Measurements from ENCODE around the gene ST7.
"Not testable (repeated sequence)": the region's sequence is repeated elsewhere in the genome, so short reads cannot be mapped to it uniquely, and the experiment has no call there.

ST7 gene

DNA sequence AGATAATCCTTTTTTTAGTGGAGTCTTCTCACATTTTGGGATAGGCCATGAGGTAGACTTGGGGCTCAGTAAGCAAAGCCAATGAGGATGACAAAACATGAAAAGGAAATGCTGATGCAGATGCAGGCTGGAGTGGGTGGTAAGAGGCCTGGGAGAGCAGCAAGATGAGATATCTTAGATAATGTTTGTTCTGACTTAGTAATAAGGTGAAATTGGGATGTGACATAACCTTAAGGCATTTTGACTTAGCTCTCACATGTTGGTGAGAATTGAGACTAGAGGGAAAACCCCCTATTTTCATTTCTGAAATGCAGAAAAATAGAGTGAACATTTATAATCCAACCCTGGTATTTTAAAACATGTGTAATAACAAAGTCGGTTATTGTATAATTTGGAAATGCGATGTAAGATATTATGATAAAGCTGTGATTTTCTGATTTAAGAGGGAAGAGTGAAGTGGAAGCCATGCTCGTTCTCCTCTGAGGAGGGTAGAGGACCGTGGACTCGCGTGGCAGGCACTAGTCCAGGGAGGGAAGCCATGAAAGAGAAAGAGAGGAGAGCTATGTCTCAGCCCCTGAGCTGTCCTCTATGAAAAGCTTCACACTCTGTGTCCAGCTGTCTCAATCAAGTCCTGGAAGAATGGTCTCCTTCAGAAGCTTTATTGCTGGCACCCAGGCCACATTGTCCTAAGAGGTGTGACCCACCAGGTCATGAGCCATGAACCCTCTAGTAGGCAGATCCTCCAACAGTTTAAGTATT lies 57.3 kb downstream of the ST7 start:
- DNase-seq: no peak

DNA sequence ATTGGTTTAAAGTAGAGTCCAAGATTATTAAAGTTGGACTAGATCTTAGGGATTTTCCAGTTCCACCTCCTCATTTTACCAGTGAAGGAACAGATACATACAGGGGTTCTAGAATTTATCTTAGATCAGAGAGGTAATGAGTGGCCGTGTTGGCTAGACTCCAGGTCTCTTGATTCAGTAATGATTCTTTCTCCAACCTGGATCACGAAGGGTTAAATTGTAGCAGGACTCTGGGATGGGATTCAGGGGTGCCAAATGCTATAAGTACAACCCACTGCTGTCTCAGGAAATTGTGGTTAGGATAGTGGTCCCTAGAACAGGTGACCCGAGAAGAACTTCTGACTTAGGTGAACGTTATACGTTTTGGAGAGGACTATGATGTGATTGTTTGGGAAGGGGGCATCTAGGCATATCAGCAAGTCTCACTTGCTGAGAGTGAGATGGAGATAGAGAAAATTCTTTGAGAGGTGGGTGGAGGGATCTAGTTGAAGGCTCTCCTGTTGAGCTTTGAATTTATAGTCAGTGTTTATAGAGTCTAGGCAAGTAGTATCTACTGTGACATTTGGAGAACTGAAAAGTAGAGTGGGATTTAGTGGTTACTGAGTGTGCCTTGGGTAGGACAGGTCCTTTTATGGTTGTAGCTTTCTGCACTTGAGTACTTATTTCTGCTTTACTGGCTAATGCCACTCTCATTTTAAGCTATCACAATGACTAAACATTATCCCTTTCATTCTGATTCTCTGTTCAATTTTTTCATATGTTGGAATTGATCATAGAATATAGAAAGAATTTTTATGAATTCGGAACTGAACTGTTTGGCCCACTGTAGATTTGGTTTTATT lies 58.3 kb downstream of the ST7 start:
- no peak for DNase-seq

- no peak for DNase-seq
Measured at GRCh38 chr7:117012284-117012683, 59.0 kb downstream of the ST7 start.

- no peak for DNase-seq
Measured at GRCh38 chr7:117012696-117013095, 59.4 kb downstream of the ST7 start.

DNA sequence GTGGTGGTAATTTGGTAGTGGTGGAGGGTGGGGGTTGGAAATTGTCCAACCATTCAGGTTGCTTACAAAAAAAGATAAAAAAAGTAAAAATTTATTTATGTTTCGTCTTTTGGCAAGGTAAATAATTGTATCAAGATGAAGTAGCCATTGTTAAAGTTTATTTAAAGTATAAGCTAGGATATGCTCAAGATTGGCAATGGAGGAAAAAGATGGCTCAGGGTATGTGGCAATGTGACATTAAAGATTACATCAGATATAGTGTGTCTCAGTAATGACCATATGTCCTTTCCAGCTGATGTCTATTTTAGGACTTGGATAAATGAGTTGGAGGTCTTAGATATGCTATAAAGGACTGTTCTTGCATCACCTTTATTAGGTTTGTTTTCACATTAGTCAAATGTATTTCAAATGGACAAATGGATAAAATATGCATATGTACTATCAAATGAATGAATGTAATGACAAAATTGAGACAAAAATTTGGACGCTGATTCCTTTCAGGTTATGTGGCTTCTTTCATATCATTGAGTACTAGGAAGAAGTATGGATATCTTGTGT lies 60.9 kb downstream of the ST7 start:
- no peak for DNase-seq

DNA sequence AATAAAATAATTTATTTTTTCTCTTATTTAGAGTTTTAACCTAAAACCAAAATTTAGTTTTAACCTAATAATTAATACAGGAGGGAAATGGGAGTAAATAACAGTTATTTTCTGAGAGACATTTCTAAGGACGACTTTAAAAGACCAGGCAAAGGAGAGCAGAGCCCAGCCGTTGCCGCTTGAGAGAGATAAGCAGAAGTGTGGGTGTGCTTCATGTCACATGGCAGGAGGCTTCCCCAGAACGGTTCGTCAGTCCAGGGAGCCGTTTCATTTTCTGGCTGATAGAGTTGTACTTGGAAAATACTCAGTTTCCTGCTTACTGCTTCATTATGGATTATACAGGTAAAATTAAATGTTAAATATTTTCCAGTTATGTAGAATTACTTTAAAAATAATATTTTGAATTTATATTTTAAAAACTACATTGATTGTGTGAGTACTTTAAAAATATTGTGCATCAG lies 61.4 kb downstream of the ST7 start:
- DNase-seq: no peak

GRCh38 chr7:117015258-117016184 lies 62.2 kb downstream of the ST7 start:
- DNase-seq: no peak

- no peak for DNase-seq
Measured at GRCh38 chr7:117017017-117017451, 63.7 kb downstream of the ST7 start.

DNA sequence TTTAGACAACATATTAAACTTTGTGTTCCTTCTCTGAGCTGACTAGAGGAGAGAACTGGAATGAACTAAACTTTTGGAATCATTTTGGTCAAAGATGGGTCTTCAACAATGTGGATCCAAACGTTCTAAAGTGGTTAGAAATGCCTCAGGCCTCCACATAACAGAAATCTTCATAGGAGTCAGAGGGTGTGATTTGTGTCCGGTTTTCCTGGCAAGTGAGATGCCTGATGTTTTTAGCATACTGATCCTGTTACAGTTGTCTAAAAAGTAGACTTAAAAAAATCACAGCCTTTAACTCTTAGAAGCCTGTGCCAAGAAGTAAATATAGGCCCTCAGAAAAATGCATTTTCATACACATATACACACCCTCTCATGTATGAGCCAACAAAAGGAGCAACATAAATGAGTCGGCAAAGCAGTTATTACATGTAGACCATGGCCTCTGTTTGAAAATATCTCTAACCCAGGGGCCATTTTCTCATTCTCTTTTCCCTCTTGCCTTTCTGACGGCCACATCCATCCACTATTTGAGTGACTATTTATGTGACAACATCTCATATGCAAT lies 64.5 kb downstream of the ST7 start:
- no peak for DNase-seq

DNA sequence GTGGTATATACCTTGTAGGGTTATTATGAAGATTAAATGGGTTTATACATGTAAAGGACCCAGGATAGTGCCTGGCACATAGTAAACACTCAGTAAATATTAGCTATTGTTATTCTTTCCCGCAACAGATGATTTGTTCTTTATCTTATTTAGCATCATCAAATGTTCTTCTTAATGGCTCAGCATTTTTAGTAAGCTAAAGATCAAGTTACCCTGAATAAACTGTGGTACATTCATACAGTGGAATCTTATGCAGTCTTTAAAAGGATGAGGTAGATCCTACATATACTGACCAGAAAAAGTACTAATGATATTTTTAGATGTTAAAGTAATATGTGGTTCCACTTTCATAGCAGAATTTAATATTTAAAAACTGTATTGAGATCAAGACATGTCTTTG lies 65.4 kb downstream of the ST7 start:
- DNase-seq: no peak

DNA sequence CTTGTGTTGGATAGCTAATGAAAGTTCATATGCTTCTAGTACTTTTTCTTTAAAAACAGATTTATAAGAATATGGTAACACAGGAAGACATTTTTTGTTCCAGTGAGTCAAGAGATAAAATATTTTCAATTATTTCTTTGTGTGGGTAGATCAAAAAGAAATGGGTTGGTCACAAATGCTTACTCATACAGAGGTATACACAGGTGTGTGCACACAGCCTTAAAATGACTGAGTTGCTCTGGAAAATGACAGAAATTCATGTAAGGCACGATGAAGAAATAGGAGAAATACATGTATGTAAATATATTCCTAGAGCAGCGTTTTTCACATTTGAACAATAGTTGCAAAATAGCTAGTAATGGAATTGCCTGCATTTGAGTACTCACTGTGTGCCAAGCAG lies 66.0 kb downstream of the ST7 start:
- no peak for DNase-seq

DNA sequence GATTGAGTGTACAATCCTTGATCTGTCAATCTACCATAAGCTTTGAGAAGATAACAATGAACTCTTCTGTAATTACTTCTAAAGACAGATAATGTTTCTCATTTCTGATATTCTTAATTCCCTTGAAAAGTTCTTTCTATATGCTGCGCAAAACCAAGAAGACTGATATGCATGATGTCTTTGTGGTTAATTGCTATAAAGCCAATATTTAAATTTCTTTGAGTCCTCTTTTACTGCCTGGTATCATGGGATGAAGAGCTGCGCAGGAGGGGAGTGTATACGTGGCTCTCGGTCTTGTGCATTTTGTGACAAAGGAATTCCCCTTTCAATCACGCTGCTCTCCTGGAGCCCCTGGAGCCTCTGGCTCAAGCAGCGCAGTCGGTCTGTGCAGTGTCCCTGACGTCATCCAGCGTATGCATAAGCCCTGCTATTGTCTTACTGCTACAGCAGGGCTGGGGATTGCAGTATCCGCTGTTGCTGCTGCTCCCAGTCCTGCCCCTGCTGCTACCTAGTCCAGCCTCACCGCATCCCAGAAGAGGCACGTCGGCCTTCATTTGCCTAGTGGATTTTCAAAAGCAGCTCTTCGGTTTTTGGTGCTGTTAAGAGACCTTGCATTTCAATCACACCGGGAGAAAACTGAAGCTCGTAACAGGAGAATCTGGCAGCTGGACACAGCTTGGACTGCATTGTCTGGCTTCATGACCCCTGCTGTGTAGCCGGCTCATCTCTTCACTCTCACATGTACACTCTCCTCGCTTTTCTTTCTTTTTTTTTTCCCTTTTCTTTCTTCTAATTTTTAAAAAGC lies 66.7 kb downstream of the ST7 start:
- no peak for DNase-seq

- no peak for DNase-seq
Measured at GRCh38 chr7:117020591-117020973, 67.3 kb downstream of the ST7 start.

DNA sequence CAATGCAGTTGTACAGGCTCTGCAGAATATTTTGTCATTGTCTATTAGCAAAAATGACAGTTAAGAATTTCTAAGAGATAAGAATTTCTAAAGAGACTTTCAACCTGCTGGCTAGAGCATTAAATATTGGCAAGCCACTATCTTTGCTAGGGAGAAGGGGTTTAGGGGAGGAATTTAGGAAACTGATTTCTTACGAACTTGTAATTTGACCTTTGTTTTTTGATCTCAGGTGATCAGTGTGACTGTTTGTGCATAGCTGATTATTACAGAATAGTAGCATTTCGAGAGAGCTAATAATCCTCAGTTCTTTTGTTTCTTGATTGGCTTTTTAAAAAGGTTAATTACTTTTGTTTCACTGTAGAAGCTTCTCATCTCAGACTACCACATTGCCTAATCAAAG lies 68.1 kb downstream of the ST7 start:
- DNase-seq: no peak

DNA sequence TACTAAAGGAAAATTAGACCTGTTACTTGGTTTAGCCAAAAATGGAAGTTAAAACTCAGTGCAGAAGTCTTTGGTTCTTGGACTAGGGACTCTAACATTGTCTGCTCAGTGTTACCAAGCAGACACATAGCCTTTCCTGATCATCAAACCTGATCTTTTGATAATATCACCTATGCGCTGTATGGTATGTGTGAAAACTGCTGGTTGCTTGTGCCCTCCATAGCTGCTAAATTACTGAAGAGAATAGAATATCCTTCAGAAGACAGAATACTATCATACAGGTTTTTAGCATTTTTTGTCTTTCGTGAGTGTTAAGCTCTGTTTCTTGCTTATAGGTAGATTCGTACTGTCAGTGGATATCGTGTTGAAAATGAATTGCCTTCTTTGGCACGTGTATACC lies 68.7 kb downstream of the ST7 start:
- no peak for DNase-seq

DNA sequence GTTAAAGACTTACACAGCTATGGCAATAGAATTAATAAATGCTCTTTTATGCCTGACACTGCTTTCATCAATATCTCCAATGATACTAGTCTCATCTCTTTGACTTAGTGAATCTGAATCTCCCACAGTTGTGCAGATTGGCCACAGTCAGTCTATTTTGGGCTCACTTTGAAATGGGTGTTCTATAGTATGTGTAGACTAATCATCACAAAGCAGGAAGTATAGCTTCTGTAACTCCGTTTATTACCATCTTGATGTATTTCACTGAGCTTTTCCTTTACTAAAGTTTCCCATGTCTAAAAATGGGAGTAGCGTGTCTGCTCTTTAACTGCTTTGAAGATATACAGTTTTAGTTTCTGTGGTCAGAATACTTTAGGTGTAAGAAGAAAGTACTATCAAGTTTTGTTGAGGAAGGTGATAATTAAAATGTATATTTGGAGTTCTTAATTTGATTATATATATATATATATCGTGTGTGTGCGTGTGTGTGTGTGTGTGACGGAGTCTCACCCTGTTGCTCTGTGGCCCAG lies 70.1 kb downstream of the ST7 start:
- DNase-seq: no peak

GRCh38 chr7:117024811-117025210 lies 71.5 kb downstream of the ST7 start:
- no peak for DNase-seq

DNA sequence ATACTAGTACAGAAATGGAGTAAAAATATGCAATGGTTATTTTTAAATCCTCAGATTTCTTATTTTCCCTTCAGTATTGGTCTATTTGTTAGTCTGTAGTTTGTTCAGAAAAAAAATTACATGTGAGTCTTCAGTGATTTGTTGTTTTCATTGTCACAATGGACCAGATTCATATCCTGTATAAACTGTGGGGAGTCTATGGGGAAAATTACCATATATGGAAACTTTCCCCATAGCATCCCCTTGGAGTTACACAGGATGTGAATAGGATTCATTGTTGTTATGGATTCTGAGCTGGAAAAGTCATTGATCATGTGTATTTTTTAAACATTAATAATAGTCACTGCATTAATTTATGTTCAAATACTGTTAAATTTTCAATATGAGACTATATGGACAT lies 72.6 kb downstream of the ST7 start:
- no peak for DNase-seq

- DNase-seq: not testable (repeated sequence)
Measured at GRCh38 chr7:117030346-117030745, 77.0 kb downstream of the ST7 start.

DNA sequence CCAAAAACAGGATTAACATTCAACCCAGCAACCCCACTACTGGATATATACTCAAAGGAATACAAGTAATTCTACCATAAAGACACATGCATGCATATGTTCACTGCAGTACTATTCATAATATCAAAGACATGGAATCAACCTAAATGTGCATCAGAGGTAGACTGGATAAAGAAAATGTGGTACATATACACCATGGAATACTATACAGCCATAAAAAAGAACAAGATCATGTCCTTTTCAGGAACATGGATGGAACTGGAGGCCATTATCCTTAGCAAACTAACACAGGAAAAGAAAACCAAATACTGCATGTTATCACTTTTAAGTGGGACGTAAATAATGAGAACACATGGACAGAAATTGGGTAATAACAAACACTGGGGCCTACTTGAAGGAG lies 77.5 kb downstream of the ST7 start:
- not testable (repeated sequence) for DNase-seq

DNA sequence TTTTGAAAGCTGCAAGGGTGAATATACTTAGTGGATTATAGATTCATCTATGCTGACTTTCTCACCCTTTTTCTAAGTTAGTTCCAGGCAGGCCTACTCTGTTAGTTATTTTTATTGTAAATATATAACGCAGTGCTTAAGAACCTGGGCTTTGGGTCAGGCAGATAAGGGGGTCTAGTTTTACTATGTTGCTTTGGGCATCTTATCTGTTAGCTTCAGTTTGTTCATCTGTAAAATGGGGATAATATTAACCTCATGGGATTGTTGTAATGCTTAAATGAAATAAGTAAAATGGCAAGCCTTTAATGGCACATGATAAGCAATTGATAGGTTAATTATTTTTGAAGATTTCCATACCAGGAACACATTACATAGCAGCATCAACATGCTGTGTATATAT lies 79.5 kb downstream of the ST7 start:
- DNase-seq: no peak
